Measurements from ENCODE around the gene FAM193B. TPM values are rescaled to one million over a fixed set of nuclear protein-coding genes. Genes with fewer than 3 reads are reported as not detected.

Gene FAM193B
- total and polyA plus RNA-seq, 9 of the 15 experiments (the other 6 are each of a cell fraction or from before 2014, with no cell fraction given) = 4.4 to 76.4 (median 37.3) TPM

GRCh38 chr5:177519463-177520235, 34.7 kb downstream of the FAM193B start:
- Histone ChIP-seq H4K20me1 (replicated peaks; ENCODE audit: control insufficient read depth, insufficient read depth, low read length) (no peaks in the 10 kb centered on the region; the same call in 1 of the 2 replicates), H3K9me1 (ENCODE audit: control insufficient read depth, insufficient read depth, low read length) (no peaks in the 10 kb centered on the region), H3K4me3 (no peak overlapping the region), H3K79me2 (ENCODE audit: control insufficient read depth, insufficient read depth, low read length) (peaks cover 36% of the 10 kb centered on the region), H3K4me2 (ENCODE audit: insufficient read depth, low read length) (no peak overlapping the region), H2AFZ (ENCODE audit: low read depth, low read length) (no peak overlapping the region), H3K27me3 (ENCODE audit: control insufficient read depth in 2 of 2, insufficient read depth in 2 of 2, low read length in 2 of 2) (no peaks in the 10 kb centered on the region), H3K9ac (ENCODE audit: insufficient read depth in 1 of 2, low read depth in 2 of 2, low read length in 2 of 2) (peak overlapping the region in 1 of 2 experiments; percentile 57; a peak in 2 of 4 replicates), H3K36me3 (ENCODE audit: control insufficient read depth, insufficient read depth, low read length) (peaks cover 66% of the 10 kb centered on the region), H3K4me1 (replicated peaks in 1 of 2; ENCODE audit: control insufficient read depth in 2 of 2, insufficient read depth in 2 of 2, low read length in 2 of 2) (peaks cover 9 to 42% of the 10 kb centered on the region in 2 experiments; a peak in 4 of 5 replicates), H3K27ac (ENCODE audit: extremely low read depth, low read depth, low read length) (no peak overlapping the region), H3K9me3 (replicated peaks; ENCODE audit: control insufficient read depth, insufficient read depth, low read depth, low read length) (no peaks in the 10 kb centered on the region)
- intact Hi-C loops (cut with micrococcal nuclease) = no loop called here
- DNase-seq (ENCODE audit: extremely low read depth in 1 of 4, low spot score in 3 of 4) = no peak
- no TSS peak for BruUV-seq (replicated peaks)
- no peak for FAIRE-seq
- in situ Hi-C loops (cut with MboI) = no loop called here
- TF ChIP-seq BCOR (IDR thresholded peaks at IDR 0.05) = peak; percentile 73
- no peak for TF ChIP-seq MTA1 (IDR thresholded peaks at IDR 0.05; ENCODE audit: borderline replicate concordance)
- peak; percentile 42; the same call in 1 of the 2 replicates for TF ChIP-seq ZNF316 (IDR thresholded peaks at IDR 0.05)
- TF ChIP-seq SMARCA5 (IDR thresholded peaks at IDR 0.05) = 0 out of 2 replicates have a peak, but pooled peaks have one; percentile 34
- no peak for TF ChIP-seq CTCFL (IDR thresholded peaks at IDR 0.05; ENCODE audit: borderline replicate concordance, insufficient read depth, low read depth, low read length, poor library complexity, severe bottlenecking)
- no peak for TF ChIP-seq NFXL1 (CRISPR knock-in tag; IDR thresholded peaks at IDR 0.05)
- peak; percentile 35 to 44; a peak in 2 of 4 replicates for TF ChIP-seq KDM1A (IDR thresholded peaks at IDR 0.05)
- TF ChIP-seq MAFG (tag; conservative IDR thresholded peaks at IDR 0.05) = peak; percentile 31; the same call in 1 of the 2 replicates
- ChIA-PET POLR2A (interaction anchor here (1.1 kb wide), 1 partner anchor 27 kb away, joined by 3 read pairs; no protein-coding TSS in a partner anchor), CTCF (ENCODE audit: low intra/inter-chr PET ratio) (no interaction called here)
- WGBS (ENCODE audit: insufficient coverage, low coverage, missing lambda C conversion rate) = 83% methylated on average over 13 of the region's 13 CpGs
- ATAC-seq = no peak

Measured in K562 (cell line).